Common myeloid progenitor, CD34-positive (primary cell): Measurements from ENCODE around the gene NT5C1B.
A peak's percentile ranks its signal among the peaks of the same experiment; 100 is the strongest.

Source experiments
- CTCF ChIA-PET: fragments of 350-600 bp; sonication (Branson Sonifier 250); formaldehyde crosslinking; loops from one replicate; lab custom pipeline; 2021; ENCODE audit warnings: antibody characterized with exemption; lab: Charles Lee
- POLR2A ChIA-PET: fragments of 350-600 bp; sonication (Branson Sonifier 250); formaldehyde crosslinking; loops from one replicate; lab custom pipeline; 2021; ENCODE audit warnings: antibody characterized with exemption; lab: Charles Lee
- DNase-seq, 3 donors: peaks; one replicate each; pipeline versions ENCODE4 v3.0.0 to v3.0.0-alpha.2; 2013
- H3K27ac ChIP-seq, 2 experiments: 1 replicate in 1 of 2; 2 replicates in 1 of 2; pipeline ENCODE4 v1.7.0; 2013; ENCODE audit warnings: inconsistent platforms in 2 of 2, low read length in 2 of 2, mild to moderate bottlenecking in 2 of 2, low read depth in 1 of 2, moderate library complexity in 1 of 2; ENCODE audit not compliant: severe bottlenecking in 2 of 2, insufficient read depth in 1 of 2, poor library complexity in 1 of 2
- H3K27me3 ChIP-seq, 5 experiments: replicated peaks in 2 of 5; 1 replicate in 3 of 5; 2 replicates in 2 of 5; pipeline versions ENCODE4 v1.6.1 to v1.7.0; 2013; ENCODE audit warnings: low read length in 4 of 5, mild to moderate bottlenecking in 2 of 5, moderate library complexity in 2 of 5, inconsistent platforms in 1 of 5; ENCODE audit not compliant: insufficient read depth in 5 of 5, control insufficient read depth in 4 of 5
- H3K36me3 ChIP-seq, 4 experiments: 1 replicate in 2 of 4; 2 replicates in 2 of 4; pipeline versions ENCODE4 v1.6.1 to v1.7.0; 2013; ENCODE audit warnings: low read length in 3 of 4, control low read depth in 1 of 4, mild to moderate bottlenecking in 1 of 4; ENCODE audit not compliant: control insufficient read depth in 4 of 4, insufficient read depth in 4 of 4
- H3K4me1 ChIP-seq, 4 experiments: 1 replicate in 3 of 4; 2 replicates in 1 of 4; pipeline versions ENCODE4 v1.6.1 to v1.7.1; 2013; ENCODE audit warnings: low read length in 3 of 4, mild to moderate bottlenecking in 3 of 4, control low read depth in 1 of 4, inconsistent platforms in 1 of 4, moderate library complexity in 1 of 4; ENCODE audit not compliant: control insufficient read depth in 4 of 4, insufficient read depth in 4 of 4; ENCODE audit errors: control extremely low read depth in 1 of 4
- H3K4me3 ChIP-seq, 7 experiments: 1 replicate in 4 of 7; 2 replicates in 3 of 7; pipeline versions ENCODE4 v1.5.1 to v1.7.0; 2013; ENCODE audit warnings: mild to moderate bottlenecking in 7 of 7, low read length in 6 of 7, moderate library complexity in 6 of 7, inconsistent platforms in 2 of 7, low read depth in 2 of 7, control low read depth in 1 of 7; ENCODE audit not compliant: insufficient read depth in 4 of 7, control insufficient read depth in 1 of 7; ENCODE audit errors: extremely low read depth in 1 of 7
- H3K9me3 ChIP-seq, 5 experiments: 1 replicate in 4 of 5; 2 replicates in 1 of 5; pipeline versions ENCODE4 v1.6.1 to v1.7.1; 2013; ENCODE audit warnings: low read length in 4 of 5, mild to moderate bottlenecking in 2 of 5, inconsistent platforms in 1 of 5, low read depth in 1 of 5, moderate library complexity in 1 of 5; ENCODE audit not compliant: control insufficient read depth in 4 of 5, insufficient read depth in 2 of 5; ENCODE audit errors: control extremely low read depth in 1 of 5
- WGBS: methylation state at CpG from one replicate; pipeline ENCODE4 v1.1.5; 2013; ENCODE audit not compliant: insufficient coverage; 5-methylcytosine and 5-hydroxymethylcytosine counted together

Gene NT5C1B

DNA sequence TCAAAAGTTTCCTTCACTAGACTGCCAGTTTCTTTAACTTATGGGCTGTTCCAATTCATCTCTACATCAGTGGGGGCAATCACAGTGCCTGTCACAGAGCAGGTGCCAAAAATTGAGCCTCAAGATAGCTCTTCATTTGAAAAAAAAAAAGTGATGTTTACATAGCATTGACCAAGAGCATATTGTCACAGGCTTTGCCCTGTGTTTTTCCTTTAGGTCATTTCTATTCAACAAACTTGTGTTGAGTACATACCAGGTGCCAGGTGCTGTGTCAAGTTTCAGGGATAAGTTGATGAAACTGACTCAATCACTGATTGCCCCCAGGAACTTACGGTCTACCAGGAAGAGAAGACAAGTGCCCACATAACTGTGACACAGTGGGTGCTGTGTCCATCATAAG, 22.2 kb upstream of the NT5C1B start:
- 100% methylated on average over 1 of the region's 1 CpG for WGBS
- ChIA-PET POLR2A (no interaction called here), CTCF (no interaction called here)
- Histone ChIP-seq H3K4me1 (no peaks in the 10 kb centered on the region), H3K27me3 (peaks cover 0 to 4% (median 0%) of the 10 kb centered on the region in 5 experiments), H3K9me3 (peaks cover 0 to 3% (median 0%) of the 10 kb centered on the region in 5 experiments), H3K36me3 (no peaks in the 10 kb centered on the region), H3K4me3 (no peak overlapping the region), H3K27ac (no peak overlapping the region)
- no peak for DNase-seq

- Histone ChIP-seq H3K4me1 (no peaks in the 10 kb centered on the region), H3K9me3 (peaks cover 0 to 3% (median 0%) of the 10 kb centered on the region in 5 experiments), H3K27me3 (peaks cover 0 to 4% (median 0%) of the 10 kb centered on the region in 5 experiments), H3K36me3 (no peaks in the 10 kb centered on the region), H3K27ac (no peak overlapping the region), H3K4me3 (no peak overlapping the region)
- CTCF ChIA-PET = no interaction called here
- POLR2A ChIA-PET = no interaction called here
- no peak for DNase-seq
- 97% methylated on average over 4 of the region's 5 CpGs for WGBS
These were observed 21.8 kb upstream of the NT5C1B start for GRCh38 chr2:18611184-18611583.

DNA sequence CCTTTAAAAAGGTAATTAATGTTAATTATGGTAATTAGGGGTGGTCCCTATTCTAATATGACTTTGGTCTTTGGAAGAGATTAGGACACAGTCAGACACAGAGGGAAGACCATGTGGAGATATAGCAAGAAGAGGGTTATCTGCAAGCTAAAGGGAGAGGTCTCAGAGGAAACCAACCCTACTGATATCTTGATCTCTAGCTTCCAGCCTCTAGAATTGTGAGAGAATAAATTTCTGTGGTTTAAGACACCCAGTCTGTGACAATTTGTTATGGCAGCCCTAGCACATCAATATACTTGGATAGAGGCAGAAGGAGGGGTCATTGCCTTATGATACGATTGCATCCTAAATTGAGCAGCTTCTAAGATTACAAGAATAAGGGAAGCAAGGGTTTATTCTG, 21.3 kb upstream of the NT5C1B start:
- CTCF ChIA-PET = no interaction called here
- Histone ChIP-seq H3K4me3 (no peak overlapping the region), H3K36me3 (no peaks in the 10 kb centered on the region), H3K4me1 (no peaks in the 10 kb centered on the region), H3K27me3 (peaks cover 0 to 4% (median 0%) of the 10 kb centered on the region in 5 experiments), H3K27ac (no peak overlapping the region), H3K9me3 (peaks cover 0 to 3% (median 0%) of the 10 kb centered on the region in 5 experiments)
- WGBS = 100% methylated on average over 1 of the region's 1 CpG
- POLR2A ChIA-PET = no interaction called here
- DNase-seq = peak in 1 of 3 donors; percentile 3

GRCh38 chr2:18610090-18610489, 20.7 kb upstream of the NT5C1B start:
- POLR2A ChIA-PET = no interaction called here
- no peaks in the 10 kb centered on the region for H3K4me1 ChIP-seq
- CTCF ChIA-PET = interaction anchor here (0.6 kb wide), 1 partner anchor 56 kb away, joined by 3 read pairs; no protein-coding TSS in a partner anchor
- H3K27me3 ChIP-seq = peaks cover 0 to 4% (median 0%) of the 10 kb centered on the region in 5 experiments
- H3K36me3 ChIP-seq = no peaks in the 10 kb centered on the region
- no CpG with 5 or more reads among the region's 1 CpG for WGBS
- DNase-seq = no peak
- no peak overlapping the region for H3K27ac ChIP-seq
- no peak overlapping the region for H3K4me3 ChIP-seq
- peaks cover 0 to 3% (median 0%) of the 10 kb centered on the region in 5 experiments for H3K9me3 ChIP-seq

- CTCF ChIA-PET = no interaction called here
- Histone ChIP-seq H3K27ac (no peak overlapping the region), H3K36me3 (no peaks in the 10 kb centered on the region), H3K4me3 (no peak overlapping the region), H3K9me3 (no peaks in the 10 kb centered on the region), H3K4me1 (no peaks in the 10 kb centered on the region), H3K27me3 (no peaks in the 10 kb centered on the region)
- DNase-seq = no peak
- POLR2A ChIA-PET = interaction anchor here (0.7 kb wide), 1 partner anchor 777 kb away, joined by 5 read pairs; no protein-coding TSS in a partner anchor
These were observed 15.7 kb upstream of the NT5C1B start for GRCh38 chr2:18605115-18605514.

DNA sequence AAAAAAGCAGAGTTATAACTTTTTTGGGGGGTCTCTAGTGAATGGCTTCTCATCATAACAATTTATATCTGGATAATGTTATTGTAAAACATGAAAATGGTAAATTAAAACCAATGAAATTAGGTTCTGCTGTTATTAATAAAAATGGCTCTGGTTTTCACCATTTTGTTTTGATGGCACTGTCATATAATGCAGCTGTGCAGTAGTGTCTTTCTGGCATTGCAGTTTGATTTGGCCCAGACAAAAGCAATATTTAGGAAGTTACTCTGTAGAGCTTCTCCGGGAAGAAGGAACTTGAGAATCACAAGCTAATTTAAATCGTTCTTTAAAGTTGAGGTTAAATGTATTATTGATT, 15.1 kb upstream of the NT5C1B start:
- WGBS = 100% methylated on average over 1 of the region's 2 CpGs
- no peaks in the 10 kb centered on the region for H3K36me3 ChIP-seq
- no peak overlapping the region for H3K27ac ChIP-seq
- no peaks in the 10 kb centered on the region for H3K4me1 ChIP-seq
- H3K9me3 ChIP-seq = no peaks in the 10 kb centered on the region
- no peak overlapping the region for H3K4me3 ChIP-seq
- ChIA-PET CTCF (no interaction called here), POLR2A (interaction anchor here (0.7 kb wide), 1 partner anchor 776 kb away, joined by 5 read pairs; no protein-coding TSS in a partner anchor)
- no peak for DNase-seq
- H3K27me3 ChIP-seq = no peaks in the 10 kb centered on the region

GRCh38 chr2:18603854-18604530, 14.6 kb upstream of the NT5C1B start:
- ChIA-PET POLR2A (interaction anchor here (0.7 kb wide), 1 partner anchor 776 kb away, joined by 5 read pairs; no protein-coding TSS in a partner anchor), CTCF (no interaction called here)
- no peak overlapping the region for H3K4me3 ChIP-seq
- no peaks in the 10 kb centered on the region for H3K4me1 ChIP-seq
- no peaks in the 10 kb centered on the region for H3K27me3 ChIP-seq
- 100% methylated on average over 1 of the region's 3 CpGs for WGBS
- no peak for DNase-seq
- H3K9me3 ChIP-seq = no peaks in the 10 kb centered on the region
- no peak overlapping the region for H3K27ac ChIP-seq
- H3K36me3 ChIP-seq = no peaks in the 10 kb centered on the region
